ENCODE measurements around the gene PPP2R3A.
A peak's percentile ranks its signal among the peaks of the same experiment; 100 is the strongest.

The PPP2R3A gene

GRCh38 chr3:136197159-136197793, 231.7 kb downstream of the PPP2R3A start:
- no peak for TF ChIP-seq CTCF (IDR thresholded peaks at IDR 0.05; ENCODE audit: low read length, missing control alignments)
- peak overlapping the region; percentile 99 for H3K4me3 ChIP-seq (replicated peaks; ENCODE audit: low read depth, low read length)
- DNase-seq (ENCODE audit: low read depth): no peak
